Activated CD4-positive, alpha-beta T cell treated with anti-CD3 and anti-CD28 coated beads, Interleukin-10, Interleukin-2, amounts not matched to agents 100 ng/mL and 50 ng/mL, durations not matched to agents 16 hours and 8 hours (primary cell): ENCODE results near the gene NAV3.
A peak's percentile ranks its signal among the peaks of the same experiment; 100 is the strongest.

Experiments
- DNase-seq: peaks from one replicate; pipeline ENCODE4 v3.0.0-alpha.2; 2020

The NAV3 gene

GRCh38 chr12:78121969-78122610, 291.4 kb downstream of the NAV3 start:
- DNase-seq = no peak

- DNase-seq = no peak
Measured at GRCh38 chr12:78128211-78128610, 297.5 kb downstream of the NAV3 start.

DNA sequence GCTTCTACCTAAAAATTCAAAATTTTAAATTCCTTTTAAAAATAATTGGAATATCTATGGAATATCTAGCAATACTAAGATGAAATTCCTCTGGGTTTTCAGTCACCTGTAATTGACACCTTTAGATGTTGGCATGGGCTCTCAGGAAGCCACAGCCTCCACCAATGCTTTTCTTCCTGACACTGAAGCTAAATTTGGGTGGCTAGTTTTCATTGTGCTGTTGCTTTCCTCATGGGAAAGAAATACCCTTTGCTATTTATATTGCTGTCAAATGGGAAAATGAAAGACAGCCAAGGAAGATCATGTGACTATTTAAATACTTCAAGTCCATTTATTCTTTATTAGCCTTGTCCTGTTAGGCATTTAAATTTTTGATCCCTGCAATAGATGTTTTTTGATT, 313.0 kb downstream of the NAV3 start:
- DNase-seq = no peak

- no peak for DNase-seq
Measured at GRCh38 chr12:78145398-78145797, 314.7 kb downstream of the NAV3 start.

GRCh38 chr12:78146365-78146772, 315.7 kb downstream of the NAV3 start:
- DNase-seq = peak; percentile 23

DNA sequence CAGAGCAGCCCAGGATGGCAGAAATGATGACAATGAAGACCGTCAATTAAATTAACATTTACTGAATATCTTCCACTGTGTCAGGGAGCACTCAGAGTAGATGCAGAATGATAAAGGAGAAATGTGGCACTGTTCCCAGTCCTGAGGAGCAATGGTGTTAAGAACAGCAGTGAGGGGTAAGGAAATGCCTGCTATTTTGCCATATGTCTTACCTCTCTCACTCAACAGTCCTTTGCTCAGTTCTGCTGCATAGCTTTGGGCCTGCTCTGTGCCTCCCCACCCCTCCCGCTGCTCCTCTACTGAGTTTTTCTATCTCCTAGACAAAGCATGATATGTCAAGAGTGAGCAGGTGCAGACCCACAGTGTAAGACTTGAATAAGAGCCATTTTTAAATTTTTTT, 318.8 kb downstream of the NAV3 start:
- DNase-seq = no peak

GRCh38 chr12:78155546-78155945, 324.9 kb downstream of the NAV3 start:
- DNase-seq = no peak

DNA sequence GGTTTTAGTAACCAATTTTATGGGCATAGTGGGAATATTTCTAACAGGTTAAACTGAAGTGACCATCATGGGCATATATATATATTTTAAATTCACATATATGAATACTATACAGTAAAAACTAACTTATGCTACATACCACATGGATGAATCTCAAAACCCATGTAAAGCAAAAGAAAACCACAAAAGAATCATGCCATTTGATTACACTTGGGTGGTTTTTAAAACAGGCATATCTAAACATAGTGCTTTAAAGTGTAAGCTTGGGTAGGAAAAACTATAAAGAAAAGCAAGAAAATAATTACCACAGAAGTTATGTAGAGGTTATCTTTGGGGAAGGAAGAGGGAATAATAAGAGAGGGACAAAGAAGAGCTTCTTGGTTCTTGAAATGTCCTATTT, 326.1 kb downstream of the NAV3 start:
- DNase-seq = no peak

- no peak for DNase-seq
Measured at GRCh38 chr12:78157199-78157598, 326.5 kb downstream of the NAV3 start.

DNA sequence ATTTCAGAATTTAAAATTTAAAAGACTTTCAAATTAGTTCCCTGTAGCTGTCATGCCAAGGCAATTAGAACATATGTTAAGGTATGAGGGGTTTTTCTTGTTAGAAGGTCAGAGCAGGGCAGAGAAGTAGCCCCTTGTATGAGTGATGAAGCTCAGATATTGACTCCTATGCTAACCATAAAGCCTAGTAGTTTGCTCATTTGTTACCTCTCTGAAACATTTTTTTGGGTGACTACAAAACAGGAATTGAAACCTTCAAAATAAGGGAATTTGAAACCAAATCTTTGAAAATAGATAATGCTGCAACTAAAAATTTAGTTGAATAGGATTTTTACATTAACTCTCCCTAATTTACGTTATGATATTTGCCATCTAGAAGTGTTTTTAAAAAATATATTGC, 333.5 kb downstream of the NAV3 start:
- DNase-seq = no peak

- DNase-seq = no peak
Measured at GRCh38 chr12:78167510-78167909, 336.8 kb downstream of the NAV3 start.

- DNase-seq = no peak
Measured at GRCh38 chr12:78171061-78171460, 340.4 kb downstream of the NAV3 start.

- DNase-seq = no peak
Measured at GRCh38 chr12:78176643-78177042, 345.9 kb downstream of the NAV3 start.

DNA sequence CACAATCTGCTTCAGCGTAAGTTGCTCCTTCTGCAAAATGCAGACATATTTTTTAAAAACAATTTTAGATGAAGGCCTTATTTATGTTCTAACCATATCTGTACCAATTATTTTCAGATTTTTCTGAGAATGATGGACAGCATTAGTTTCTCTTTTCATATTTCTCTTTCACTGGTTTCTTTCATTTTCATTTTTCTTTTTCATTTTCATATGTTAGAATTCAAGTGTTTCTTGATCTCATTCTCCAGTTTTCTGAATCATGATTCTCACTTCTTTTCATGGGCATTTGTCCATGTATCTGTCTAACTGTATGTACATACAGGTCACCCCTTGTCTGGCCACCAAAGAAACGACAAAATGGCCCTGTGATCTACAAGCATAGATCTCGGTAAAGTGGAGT, 346.6 kb downstream of the NAV3 start:
- no peak for DNase-seq

GRCh38 chr12:78179346-78179745, 348.7 kb downstream of the NAV3 start:
- DNase-seq = no peak

GRCh38 chr12:78181544-78182162, 351.0 kb downstream of the NAV3 start:
- DNase-seq = peak; percentile 2

GRCh38 chr12:78183824-78184223, 353.1 kb downstream of the NAV3 start:
- no peak for DNase-seq

DNA sequence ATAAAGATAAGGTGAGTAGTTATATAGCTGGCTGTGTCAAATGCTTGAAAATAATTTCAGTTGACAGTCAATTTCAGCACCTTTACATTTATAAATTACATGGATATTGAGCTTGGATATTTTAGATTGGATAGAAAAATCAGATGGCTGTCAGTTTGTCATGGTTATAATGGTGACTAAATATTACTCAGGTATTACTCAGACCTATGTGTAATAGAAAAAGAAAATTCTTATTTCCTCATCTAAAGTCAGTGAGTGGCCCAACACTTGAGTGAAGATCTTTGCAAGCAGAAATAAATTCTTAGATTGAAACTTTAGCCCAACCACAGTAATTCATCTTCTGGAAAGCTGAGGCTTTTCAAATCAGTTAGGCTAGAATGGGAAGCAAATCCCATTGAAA, 354.4 kb downstream of the NAV3 start:
- no peak for DNase-seq

DNA sequence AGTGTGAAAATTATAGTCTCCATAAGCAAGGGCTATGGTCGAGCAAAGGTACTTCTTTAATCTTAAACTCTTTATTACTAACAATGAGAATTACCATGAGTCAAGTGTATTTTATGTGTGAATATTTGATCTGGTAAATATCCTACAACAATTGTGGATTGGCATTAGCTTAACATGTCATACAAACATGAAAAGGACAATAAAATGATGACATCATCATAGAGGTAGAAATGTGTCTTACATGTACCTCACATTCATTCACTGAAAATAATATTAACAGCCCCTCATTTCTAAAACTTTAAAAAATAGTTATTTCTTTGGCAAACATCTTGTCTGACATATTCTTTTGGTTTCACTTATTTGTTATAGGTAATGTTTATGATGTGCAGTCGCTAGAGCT, 355.0 kb downstream of the NAV3 start:
- DNase-seq = no peak

GRCh38 chr12:78186670-78187069, 356.0 kb downstream of the NAV3 start:
- DNase-seq = no peak

- no peak for DNase-seq
Measured at GRCh38 chr12:78187741-78188140, 357.0 kb downstream of the NAV3 start.

- DNase-seq = no peak
Measured at GRCh38 chr12:78189656-78190055, 359.0 kb downstream of the NAV3 start.

GRCh38 chr12:78191611-78192010, 360.9 kb downstream of the NAV3 start:
- DNase-seq = no peak

GRCh38 chr12:78192979-78193378, 362.3 kb downstream of the NAV3 start:
- DNase-seq = no peak

DNA sequence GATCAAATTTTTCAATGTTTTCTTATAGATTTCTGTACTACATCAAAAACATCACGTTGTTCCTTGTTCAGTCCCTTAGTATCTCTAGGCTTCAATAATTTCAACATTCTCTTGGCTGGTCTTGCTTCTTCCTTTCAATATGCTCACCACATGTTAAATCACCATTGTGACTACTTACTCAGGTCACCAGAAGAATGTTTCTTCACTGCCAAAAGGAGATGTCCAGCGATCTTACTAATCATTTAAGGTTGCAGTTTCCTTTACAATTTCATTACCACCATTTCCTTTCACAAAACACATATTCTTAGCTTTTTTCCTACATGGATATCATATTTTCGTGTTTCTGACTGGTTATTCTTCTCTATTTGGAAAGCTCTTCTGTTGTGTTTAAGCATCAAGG, 363.8 kb downstream of the NAV3 start:
- no peak for DNase-seq
